Hepatocyte (in vitro differentiated cells): ENCODE measurements around the gene GATAD2A.

Experiments used
- EZH2 ChIP-seq: fragments of 200-600 bp; sonication (generic); IDR thresholded peaks from 2 replicates; pipeline ENCODE4 v1.6.1; 2016; ENCODE audit warnings: antibody characterized with exemption, mild to moderate bottlenecking, borderline replicate concordance
- TF ChIP-seq, protein P1 (sequence below): fragments of 200-600 bp; sonication (generic); IDR thresholded peaks from 2 replicates; pipeline ENCODE4 v1.5.1; 2016; ENCODE audit warnings: antibody characterized with exemption, mild to moderate bottlenecking; ENCODE audit not compliant: poor library complexity

DNA sequence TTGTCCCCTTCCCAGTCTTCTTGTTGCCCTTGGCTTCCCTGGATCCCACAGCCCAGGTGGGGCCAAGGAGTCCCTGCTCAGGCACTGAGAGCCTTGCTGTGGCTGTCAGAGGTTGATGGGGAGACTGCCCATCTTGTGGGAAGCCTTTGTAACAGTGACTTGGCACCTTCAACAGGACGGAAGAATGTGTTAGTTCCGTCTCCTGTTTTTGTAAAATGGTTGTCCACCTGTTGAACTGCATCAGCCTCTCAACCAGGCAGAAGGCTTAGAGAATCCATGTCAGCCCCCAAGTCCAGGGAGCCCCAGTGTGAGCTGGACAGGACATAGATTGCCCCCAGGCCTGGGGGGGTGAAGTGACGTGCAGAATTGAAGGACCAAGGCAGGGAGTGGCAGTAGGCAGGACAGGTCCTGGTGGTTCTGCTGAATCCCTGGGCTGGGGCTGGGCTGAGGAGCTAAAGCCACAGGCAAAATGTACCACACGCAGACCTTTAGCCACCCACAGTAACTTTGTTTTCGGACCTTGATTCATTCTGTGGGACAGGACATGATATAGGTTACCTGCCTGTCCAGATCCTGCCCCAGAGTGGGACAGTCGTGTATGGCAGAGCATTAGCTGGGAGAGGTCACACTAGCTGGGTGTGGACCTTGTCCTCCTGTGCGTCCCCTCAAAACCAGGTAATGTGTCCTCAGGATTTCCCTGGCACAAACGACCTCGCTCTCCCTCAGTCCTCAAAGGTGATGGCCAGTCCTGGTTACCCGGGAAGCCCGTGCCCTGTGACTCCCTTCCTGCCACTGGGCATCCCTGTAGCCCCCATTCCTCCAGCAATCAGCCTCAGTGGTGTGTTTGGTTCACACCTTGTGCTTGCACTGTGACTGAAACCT, 47.0 kb downstream of the GATAD2A start:
- no peak for TF ChIP-seq EZH2
- TF ChIP-seq, protein P1, sequence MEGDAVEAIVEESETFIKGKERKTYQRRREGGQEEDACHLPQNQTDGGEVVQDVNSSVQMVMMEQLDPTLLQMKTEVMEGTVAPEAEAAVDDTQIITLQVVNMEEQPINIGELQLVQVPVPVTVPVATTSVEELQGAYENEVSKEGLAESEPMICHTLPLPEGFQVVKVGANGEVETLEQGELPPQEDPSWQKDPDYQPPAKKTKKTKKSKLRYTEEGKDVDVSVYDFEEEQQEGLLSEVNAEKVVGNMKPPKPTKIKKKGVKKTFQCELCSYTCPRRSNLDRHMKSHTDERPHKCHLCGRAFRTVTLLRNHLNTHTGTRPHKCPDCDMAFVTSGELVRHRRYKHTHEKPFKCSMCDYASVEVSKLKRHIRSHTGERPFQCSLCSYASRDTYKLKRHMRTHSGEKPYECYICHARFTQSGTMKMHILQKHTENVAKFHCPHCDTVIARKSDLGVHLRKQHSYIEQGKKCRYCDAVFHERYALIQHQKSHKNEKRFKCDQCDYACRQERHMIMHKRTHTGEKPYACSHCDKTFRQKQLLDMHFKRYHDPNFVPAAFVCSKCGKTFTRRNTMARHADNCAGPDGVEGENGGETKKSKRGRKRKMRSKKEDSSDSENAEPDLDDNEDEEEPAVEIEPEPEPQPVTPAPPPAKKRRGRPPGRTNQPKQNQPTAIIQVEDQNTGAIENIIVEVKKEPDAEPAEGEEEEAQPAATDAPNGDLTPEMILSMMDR = no peak
